ENCODE data around the gene SENP1.

The SENP1 gene

GRCh38 chr12:48037267-48037915 lies 68.5 kb downstream of the SENP1 start:
- in situ Hi-C loops (cut with MboI; ENCODE audit: low sequenced_read_pairs), result no loop called here

GRCh38 chr12:48036818-48037217 lies 69.1 kb downstream of the SENP1 start:
- in situ Hi-C loops (cut with MboI; ENCODE audit: low sequenced_read_pairs), result no loop called here

GRCh38 chr12:48034835-48035805 lies 70.8 kb downstream of the SENP1 start:
- in situ Hi-C loops (cut with MboI; ENCODE audit: low sequenced_read_pairs), result no loop called here

GRCh38 chr12:48033451-48033850 lies 72.4 kb downstream of the SENP1 start:
- in situ Hi-C loops (cut with MboI; ENCODE audit: low sequenced_read_pairs), result no loop called here

- in situ Hi-C loops (cut with MboI; ENCODE audit: low sequenced_read_pairs), result no loop called here
Measured at GRCh38 chr12:48032597-48032996, 73.3 kb downstream of the SENP1 start.

- in situ Hi-C loops (cut with MboI; ENCODE audit: low sequenced_read_pairs), result no loop called here
Measured at GRCh38 chr12:48031135-48031960, 74.5 kb downstream of the SENP1 start.

- in situ Hi-C loops (cut with MboI; ENCODE audit: low sequenced_read_pairs), result no loop called here
Measured at GRCh38 chr12:48030173-48030650, 75.7 kb downstream of the SENP1 start.

- in situ Hi-C loops (cut with MboI; ENCODE audit: low sequenced_read_pairs), result no loop called here
Measured at GRCh38 chr12:48029491-48030172, 76.2 kb downstream of the SENP1 start.

- in situ Hi-C loops (cut with MboI; ENCODE audit: low sequenced_read_pairs), result no loop called here
Measured at GRCh38 chr12:48028541-48029431, 77.1 kb downstream of the SENP1 start.

- in situ Hi-C loops (cut with MboI; ENCODE audit: low sequenced_read_pairs), result no loop called here
Measured at GRCh38 chr12:48027183-48028002, 78.5 kb downstream of the SENP1 start.

- in situ Hi-C loops (cut with MboI; ENCODE audit: low sequenced_read_pairs), result no loop called here
Measured at GRCh38 chr12:48026060-48026827, 79.6 kb downstream of the SENP1 start.

GRCh38 chr12:48025281-48025680 lies 80.6 kb downstream of the SENP1 start:
- in situ Hi-C loops (cut with MboI; ENCODE audit: low sequenced_read_pairs), result no loop called here

- in situ Hi-C loops (cut with MboI; ENCODE audit: low sequenced_read_pairs), result no loop called here
Measured at GRCh38 chr12:48024735-48025134, 81.1 kb downstream of the SENP1 start.

- in situ Hi-C loops (cut with MboI; ENCODE audit: low sequenced_read_pairs), result no loop called here
Measured at GRCh38 chr12:48023386-48023785, 82.5 kb downstream of the SENP1 start.

GRCh38 chr12:48022676-48023385 lies 83.0 kb downstream of the SENP1 start:
- in situ Hi-C loops (cut with MboI; ENCODE audit: low sequenced_read_pairs), result no loop called here

GRCh38 chr12:48022180-48022521 lies 83.7 kb downstream of the SENP1 start:
- in situ Hi-C loops (cut with MboI; ENCODE audit: low sequenced_read_pairs), result no loop called here

- in situ Hi-C loops (cut with MboI; ENCODE audit: low sequenced_read_pairs), result no loop called here
Measured at GRCh38 chr12:48021485-48022179, 84.2 kb downstream of the SENP1 start.
